ENCODE data around the gene EPN2.
A peak's percentile ranks its signal among the peaks of the same experiment; 100 is the strongest.

The EPN2 gene

DNA sequence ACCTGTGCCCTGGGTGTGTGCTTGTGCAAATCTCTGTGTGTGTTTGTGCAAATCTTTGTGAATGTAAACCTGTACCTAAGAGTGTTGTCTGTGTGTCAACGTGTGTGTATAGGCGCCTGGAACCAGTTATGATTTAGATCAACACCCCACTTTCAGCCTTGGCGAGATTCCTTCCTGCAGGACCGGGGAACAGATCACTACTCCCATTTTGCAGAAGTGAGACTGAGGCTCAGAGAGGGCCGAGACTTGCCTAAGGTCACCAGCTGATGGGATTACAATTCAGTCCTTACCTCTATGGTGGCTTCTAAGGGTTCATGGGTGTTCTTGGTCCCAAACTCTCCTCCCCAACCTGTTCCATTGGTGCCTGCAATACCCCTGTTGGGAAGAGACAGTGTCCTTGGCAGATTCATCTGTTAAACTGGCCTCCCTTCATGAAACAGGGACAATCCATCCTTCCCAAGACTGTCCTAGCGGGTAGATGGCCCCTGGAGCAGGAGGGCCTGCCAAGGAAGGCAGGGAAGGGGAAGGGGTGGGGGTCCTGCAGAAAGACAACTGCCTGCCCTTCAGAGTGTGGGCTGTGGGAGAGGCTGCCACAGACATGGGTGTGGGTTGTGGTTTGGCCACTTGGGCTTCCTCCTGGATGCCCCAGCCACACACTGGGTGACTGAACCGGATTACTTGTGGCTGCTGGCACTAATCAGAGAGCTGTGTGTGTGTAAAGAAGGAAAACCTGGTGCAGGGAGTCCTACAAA, 134.3 kb downstream of the EPN2 start:
- DNase-seq, result no peak

DNA sequence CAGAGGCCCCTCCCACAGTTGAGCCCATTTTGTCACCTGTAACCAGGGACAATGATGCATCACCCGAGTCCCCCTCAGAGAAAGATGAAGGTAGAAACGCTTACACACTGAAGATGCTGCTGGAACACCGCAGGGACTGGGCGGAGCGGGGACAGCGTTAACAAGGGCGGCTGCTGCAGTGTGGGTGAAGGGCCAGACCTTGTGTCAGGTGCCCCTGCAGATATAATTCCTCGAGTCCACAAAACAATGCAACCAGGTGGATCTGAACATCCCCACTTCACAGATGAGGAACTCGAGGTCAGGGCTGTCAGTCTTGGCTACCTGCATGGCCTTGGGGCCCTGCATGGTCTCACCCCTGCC, 134.8 kb downstream of the EPN2 start:
- DNase-seq, result no peak

DNA sequence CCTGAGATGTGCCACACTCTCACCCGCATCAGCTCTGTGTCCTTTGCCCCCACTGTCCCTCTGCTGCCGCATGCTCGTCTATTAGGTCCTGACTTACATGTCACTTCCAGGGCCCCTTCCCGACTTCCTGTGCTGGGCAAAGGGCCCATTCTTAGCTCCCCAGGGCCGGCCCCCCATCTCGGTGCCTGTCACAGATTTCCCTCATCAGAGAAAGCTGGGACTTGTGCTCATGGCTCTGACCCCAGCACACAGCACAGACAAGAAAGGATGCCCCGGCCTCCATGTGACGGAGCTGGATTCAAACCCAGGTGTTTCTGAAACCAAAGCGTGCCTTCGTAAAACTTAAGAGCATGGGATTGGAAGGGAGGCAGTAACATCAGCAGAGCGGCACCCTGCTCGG, 135.3 kb downstream of the EPN2 start:
- no peak for DNase-seq

GRCh38 chr17:19372866-19373504, 135.8 kb downstream of the EPN2 start:
- no peak for DNase-seq

- DNase-seq, result no peak
These were observed 137.0 kb downstream of the EPN2 start for GRCh38 chr17:19374136-19374535.

DNA sequence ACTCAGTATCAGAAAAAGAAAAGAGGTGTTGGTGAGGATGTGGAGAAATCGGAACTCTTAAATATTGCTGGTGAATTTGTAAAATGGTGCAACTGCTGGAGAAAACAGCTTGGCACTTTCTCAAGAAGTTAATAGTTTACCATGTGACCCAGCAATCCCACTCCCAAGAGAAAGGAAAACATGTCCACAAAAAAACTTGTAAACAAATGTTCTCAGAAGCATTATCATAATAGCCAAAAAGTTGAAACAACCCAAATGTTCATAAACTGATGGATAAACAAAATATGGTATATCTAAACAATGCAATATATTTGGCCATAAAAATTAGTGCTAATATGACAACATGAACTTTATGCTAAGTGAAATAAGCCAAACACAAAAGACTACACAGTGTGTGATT, 138.6 kb downstream of the EPN2 start:
- DNase-seq, result no peak

GRCh38 chr17:19376811-19377210, 139.6 kb downstream of the EPN2 start:
- no peak for DNase-seq

GRCh38 chr17:19377602-19378415, 140.6 kb downstream of the EPN2 start:
- peak; percentile 95 for DNase-seq

DNA sequence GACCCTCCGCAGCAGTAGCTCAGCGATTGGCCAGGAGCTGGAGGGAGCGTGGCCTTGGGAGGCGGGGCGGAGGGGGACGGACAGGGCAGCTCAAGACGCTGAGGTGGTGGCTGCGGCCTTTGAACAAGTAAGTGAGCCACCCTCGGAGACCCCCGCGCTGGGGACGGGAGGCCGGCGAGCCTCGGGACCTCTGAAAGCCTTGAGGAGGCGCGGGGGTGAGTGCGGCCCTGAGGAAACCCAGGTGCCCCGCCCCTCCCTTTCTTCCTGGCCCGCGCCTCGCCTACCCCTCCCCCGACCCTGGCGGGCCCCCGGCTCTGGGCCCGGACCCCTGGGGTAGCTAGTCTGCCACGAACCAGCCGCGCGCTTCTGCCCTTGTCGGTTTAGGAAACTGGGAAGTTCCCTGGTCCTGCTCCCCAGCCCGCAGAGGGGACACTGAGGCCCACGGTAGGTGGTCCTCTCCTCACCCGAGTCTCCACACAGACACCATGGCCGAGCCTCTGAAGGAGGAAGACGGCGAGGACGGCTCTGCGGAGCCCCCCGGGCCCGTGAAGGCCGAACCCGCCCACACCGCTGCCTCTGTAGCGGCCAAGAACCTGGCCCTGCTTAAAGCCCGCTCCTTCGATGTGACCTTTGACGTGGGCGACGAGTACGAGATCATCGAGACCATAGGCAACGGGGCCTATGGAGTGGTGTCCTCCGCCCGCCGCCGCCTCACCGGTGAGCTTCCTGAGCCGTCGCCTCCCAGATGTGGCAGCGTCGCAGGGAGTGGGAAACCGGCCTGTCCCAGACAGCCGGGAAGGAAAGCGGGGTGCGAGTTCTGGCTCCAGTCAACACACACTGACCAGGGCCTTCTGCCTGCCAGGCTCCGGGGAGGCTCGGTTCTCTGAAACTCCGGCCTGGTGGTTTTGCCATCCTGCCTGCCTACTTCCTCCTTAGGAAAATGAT, 141.5 kb downstream of the EPN2 start, which contains the start of gene MAPK7:
Gene MAPK7 (plus strand): TSS at position 83 of the 945 bp plus-strand sequence. CDS start 403 bp downstream, at position 486.
- DNase-seq, result no peak

DNA sequence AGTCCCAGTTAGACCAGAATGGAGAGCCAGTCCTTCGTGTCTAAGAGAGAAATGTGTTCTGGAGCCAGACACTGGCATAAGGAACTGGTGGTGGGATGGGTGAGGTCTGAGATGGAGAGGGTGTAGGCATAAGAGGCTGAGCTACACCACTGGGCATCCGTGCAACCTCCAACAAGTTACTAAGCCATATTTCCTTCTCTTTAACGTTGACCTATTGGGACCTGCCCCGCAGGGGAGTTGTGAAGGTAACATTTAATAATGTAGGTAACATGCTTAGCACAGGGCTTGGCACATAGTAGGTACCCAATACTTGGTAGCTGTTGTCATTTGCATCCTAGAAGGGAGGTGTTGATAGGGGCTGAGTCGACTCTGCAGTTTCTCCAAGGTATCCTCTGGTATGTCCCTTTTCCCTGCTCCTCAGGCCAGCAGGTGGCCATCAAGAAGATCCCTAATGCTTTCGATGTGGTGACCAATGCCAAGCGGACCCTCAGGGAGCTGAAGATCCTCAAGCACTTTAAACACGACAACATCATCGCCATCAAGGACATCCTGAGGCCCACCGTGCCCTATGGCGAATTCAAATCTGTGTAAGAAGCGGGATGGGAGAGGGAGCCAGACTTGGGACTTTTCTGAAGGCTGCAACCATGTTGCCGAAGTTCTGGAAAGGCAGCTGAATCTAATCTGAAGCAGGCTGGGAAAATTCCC, 142.3 kb downstream of the EPN2 start:
- DNase-seq, result no peak

GRCh38 chr17:19380481-19381301, 143.5 kb downstream of the EPN2 start:
- DNase-seq, result no peak

- DNase-seq, result no peak
These were observed 144.2 kb downstream of the EPN2 start for GRCh38 chr17:19381361-19381740.

GRCh38 chr17:19381741-19382444, 144.7 kb downstream of the EPN2 start:
- DNase-seq, result no peak

DNA sequence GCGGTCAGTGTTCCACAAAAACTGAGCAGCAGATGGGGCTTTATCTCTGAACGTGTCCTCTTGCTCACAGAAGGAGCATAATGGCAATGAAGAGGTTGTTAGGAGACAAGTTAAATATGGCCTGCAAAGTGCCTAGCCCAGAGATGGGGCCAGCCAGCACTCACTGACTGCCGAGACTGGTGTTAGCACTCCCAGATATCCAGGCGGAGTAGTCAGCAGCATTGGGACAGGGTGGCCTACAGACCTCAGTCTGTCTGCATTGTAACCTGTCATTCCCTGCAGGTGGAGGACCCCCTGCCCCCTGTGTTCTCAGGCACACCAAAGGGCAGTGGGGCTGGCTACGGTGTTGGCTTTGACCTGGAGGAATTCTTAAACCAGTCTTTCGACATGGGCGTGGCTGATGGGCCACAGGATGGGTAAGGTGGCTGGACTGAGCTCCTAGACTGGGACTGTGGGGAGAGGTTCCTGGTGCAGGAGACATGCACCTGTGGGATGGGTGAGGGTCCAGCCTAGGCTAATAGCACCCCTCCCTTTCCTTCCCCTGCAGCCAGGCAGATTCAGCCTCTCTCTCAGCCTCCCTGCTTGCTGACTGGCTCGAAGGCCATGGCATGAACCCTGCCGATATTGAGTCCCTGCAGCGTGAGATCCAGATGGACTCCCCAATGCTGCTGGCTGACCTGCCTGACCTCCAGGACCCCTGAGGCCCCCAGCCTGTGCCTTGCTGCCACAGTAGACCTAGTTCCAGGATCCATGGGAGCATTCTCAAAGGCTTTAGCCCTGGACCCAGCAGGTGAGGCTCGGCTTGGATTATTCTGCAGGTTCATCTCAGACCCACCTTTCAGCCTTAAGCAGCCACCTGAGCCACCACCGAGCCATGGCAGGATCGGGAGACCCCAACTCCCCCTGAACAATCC, 145.6 kb downstream of the EPN2 start:
- no peak for DNase-seq

- no peak for DNase-seq
These were observed 146.7 kb downstream of the EPN2 start for GRCh38 chr17:19383681-19384470.

DNA sequence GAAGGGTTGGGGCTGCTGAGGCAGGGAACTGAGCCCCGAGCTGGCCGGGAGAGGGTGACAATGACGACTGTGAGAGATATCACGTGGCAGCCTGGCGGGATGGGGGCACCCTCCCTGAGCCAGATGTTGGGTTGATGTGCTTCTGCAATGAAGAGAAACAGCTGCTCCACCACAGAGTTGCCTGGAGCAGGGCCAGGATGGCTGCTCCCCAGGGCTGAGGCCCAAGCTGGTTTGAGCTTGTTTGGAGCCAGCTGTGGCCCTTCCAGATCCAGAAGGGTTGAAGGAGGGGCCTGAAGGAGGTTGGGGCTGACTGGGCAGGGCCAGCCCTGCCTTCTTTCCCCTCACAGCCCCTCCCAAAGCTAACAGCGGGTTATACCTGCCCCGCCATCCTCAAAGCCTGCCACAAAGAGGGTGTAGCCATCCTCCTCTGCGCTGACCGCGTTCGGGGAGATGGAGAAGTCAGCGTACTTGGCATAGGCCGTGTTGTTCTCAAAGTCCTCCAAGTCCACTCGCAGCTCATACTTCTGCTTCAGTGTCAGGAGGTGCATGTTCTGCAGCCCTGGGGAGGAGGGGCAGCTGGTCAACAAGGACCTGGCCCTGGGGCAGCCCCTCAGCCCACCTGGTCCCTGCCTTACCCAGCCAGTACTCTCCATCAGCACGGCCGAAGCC, 147.7 kb downstream of the EPN2 start:
- DNase-seq, result no peak

DNA sequence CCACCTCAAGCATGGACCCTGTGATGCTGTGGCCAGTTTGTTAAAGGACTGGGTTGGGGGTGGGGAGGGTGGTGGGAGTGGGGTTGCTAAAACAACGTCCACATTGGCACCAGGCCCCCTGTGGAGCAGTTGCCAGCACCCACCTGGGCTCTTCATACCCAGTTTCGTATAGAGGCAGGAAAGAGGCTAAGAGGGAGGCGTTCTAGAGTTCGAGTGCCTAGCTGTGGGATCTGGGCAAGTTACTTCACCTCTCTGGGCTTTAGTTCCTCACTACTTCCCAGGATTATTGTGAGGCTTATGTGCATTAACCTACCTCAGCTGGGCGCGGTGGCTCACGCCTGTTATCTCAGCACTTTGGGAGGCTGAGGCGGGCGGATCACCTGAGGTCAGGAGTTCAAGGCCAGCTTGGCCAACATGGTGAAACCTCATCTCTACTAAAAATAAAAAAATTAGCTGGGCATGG, 148.4 kb downstream of the EPN2 start:
- no peak for DNase-seq

Measured in stimulated activated CD4-positive, alpha-beta T cell treated with anti-CD3 and anti-CD28 coated beads, Interleukin-4, amount 100 ng/mL, for 24 hours (primary cell).